NCI-H2029 (cell line): Measurements from ENCODE around the gene G6PC3.
A peak's percentile ranks its signal among the peaks of the same experiment; 100 is the strongest.
"Not testable (repeated sequence)": the region's sequence is repeated elsewhere in the genome, so short reads cannot be mapped to it uniquely, and the experiment has no call there.

Experiments
- DNase-seq: peaks from one replicate; lab custom pipeline; 2025; lab: John Stamatoyannopoulos, UW

Gene G6PC3

DNA sequence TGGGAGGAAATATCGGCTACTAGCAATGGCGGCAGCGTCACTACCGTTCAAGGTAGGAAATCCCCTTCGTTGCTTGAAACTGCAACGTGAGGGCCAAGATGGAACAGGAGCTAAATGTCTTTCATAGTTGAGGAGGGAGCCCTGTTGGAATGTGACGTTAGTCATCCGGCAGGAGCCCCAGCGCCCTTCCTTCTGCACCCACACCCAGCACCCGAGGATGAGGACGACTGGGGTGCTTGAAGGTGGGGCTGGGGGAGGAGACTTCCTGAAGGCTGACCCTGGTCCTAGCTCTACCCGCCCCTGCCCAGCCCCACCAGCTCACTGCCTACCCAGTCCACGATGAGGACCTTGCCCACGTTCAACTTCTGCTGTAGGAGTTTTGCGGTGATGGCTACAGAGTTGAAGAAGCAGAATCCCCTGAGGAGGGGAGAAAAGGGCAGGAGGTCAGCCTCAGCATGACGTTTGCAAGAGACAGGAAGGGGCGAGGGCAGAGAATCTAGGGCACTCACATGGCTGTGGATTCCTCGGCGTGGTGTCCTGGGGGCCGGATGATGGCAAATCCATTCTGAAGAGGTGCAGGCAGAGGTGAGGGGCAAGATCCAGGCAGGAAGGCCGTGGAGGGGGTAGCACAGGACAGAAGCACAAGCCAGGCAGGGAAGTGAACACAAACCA lies 11.9 kb downstream of the G6PC3 start:
- DNase-seq = no peak

DNA sequence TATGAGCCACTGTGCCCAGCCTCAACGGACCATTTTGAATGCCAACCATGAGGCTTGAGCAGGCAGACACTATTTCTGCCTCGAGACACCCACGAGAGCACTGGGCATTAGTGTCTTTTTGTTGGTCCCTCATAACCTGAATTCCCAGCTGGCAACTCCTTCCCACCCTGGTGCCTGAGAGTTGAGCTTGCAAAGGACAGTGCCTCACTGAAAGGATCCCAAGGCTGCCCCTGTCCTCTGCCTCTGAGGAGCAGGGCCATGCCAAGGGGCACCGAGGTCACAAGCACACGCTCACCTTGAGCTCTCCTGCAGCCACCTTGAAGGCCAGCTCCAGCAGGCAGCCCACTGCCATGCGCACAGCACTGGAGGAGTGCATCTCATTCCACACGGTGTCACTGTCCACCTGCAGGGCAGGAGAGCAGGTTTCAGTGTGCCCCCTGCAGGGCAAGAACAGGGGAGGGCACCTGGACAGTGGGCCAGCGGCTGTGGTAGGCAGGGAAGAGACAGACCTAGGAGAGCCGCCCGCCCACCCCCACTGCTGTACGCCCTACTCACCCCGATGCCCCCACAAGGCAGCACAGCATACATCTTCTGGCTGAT lies 12.8 kb downstream of the G6PC3 start:
- no peak for DNase-seq

DNA sequence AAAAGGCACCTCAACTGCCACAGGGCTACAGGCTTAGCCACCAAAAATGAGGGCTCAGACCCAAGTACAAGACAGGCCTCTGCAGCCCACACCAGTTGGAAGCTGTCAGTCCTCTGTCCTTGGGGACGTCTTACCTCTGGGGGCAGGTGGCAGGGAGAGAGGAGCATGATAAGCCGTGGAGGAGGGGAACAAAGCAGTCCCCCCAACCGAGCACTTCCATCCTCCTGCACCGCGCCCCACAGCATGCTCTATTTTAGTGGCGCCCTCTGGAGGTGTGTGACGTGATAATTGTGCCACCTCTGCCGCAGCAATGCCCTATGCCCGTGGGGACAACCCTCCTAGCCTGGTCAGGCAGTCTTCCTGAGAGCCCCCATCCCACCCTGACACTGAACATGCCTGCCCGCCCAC lies 13.6 kb downstream of the G6PC3 start:
- DNase-seq = no peak

DNA sequence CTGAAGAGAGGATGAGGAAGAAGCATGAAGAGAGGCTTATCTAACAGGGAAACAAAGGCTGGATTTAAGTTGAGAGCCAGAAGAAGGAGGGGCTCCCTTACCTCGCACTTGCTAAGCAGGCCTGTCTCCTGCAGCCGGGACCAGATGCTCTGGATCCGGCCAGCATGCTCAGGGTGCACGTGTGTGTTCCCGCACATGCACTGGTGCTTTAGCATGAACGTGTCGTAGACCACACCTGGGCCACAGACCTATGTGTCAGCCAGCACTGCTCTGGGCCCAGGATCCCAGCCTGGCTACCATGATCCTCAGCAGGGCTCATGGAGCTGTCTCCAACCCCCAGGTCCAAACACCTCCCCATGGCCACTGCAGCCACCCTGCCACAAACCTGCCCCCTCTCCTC lies 14.4 kb downstream of the G6PC3 start:
- DNase-seq = no peak

DNA sequence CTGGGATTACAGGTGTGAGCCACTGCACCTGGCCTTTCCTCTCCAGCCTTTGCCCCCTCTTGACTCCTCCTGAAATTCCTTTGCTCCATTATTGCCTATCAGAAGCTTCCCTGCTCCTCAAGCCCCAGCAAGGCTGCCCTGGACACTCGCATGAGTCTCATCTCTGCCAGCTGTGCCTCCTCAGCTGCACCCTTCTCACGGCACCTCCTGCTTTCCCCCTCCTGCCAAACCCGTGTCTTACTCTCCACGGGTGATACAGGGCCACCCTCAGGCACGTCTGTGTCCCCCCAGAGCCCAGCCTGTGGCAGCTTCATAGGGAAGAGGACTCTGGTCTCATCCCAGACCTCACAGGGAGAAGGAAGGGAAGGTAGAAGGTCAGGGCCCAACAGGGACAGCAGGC lies 15.4 kb downstream of the G6PC3 start:
- DNase-seq = no peak

DNA sequence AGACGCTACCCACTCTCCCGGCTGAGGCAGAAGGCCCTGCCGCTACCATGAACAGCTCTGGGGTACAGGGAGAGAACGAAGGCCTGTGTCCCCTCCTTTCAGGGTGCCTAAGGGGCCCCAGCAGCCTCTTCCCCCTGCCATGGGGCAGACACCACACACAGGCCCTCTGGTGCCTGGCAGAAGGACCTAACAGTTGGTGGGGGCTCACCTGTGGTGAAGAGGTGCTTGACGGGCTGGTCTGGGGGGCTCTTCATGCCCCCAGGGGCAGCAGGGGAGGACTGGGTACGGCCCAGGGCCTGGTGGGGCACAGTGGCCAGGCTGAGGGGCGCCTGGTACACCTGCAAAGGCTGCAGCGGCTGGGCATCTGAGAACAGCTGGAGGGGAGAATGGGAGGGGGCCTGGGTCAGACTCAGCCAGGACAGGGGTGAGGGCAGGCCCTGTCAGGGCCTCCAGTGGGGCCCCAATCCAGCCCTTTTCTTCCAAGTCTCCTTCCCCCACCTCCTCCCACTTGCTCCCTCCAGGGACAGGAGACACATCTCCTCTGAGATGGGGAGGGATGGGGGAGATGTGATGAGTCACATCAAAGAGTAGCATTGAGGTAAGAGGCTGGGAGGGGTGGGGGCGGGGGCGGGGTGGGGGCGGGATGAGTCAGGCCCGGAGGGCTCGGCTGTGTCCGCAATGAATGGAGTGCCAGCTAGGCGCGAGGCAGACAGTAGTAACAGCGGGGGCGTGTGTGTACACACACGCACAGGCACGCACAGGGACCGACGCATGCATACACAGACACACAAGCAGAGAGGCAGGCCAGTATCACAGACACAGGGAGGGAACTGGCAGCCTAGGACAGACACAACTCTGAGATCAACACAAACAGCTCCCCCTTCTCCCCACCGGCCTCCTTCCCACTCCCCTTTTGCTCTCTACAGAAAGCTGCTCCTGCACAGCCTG lies 16.1 kb downstream of the G6PC3 start:
- DNase-seq = no peak

DNA sequence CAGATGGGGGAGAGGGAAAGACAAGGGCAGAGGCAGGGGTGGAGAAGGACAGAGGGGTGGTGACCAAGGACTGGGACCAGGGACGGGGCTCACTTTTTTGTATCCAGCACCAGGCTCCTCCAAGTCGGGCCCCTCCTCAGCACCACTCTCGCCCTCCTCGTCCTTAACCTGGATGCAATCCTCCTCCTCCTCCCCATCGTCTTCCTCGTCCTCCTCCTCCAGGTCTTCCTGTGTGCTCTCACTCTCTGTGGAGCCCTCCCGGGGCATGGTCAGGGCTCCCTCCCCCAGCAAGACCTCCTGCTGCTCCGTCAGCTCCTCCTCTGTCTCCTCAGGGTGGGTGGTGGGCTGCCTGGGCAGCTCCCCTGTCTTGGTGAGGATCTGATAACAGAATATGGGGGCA lies 16.8 kb downstream of the G6PC3 start:
- no peak for DNase-seq

DNA sequence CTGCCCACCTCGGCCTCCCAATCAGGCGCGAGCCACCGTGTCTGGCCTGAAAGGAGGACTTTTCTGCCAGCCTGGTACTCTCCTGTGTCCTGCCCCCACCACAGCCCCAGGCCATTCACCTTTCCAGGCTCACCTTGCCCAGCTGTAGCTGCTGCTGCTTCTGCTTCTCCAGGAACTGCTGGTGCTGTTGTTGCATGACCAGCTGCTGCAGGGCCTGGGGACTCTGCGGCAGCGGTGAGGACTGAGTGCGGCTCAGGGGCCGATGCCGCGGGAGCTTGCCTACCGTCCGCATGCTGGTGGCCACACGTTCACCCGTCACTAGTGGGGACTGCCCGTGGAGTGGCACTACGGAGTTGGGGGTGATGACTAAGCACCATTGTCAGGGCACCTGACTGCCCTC lies 17.7 kb downstream of the G6PC3 start:
- no peak for DNase-seq

DNA sequence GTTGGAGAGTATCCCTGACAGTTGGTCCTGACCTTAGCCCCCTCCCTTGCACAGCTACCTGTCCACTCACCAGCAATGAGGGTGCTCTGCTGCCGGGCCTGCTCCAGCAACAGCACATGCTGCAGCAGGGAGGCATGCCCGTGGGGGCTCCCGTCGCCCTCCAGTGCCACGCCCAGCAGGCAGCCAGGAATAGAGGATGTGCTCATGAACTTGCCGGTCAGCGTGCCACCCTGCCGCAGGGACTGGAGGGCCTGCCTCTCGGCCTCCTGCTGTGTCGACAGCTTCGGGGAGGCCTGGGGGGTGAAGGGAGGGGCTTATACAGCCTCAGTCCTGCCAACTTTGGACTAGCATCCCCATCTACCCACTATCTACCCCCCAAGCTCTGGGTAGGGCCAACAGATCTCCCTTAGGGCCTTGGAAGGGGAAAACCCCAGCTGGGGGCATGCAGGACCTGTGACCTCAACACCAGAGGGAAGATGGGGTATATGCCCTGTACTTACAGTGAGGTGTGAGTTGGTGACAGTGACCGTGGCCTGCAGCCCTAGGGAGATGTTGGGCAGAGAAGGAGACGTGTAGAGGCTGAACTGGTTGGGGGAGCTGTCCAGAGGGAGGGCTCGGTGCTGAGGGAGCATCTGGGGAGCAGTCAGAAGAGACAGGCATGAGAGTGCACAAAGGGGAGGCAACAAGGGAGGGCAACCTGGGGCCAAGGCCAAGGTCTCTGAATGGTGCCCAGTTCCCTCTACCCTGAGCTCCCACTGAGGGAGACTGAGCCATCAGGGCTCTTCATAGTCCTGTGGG lies 20.9 kb downstream of the G6PC3 start:
- DNase-seq = no peak

DNA sequence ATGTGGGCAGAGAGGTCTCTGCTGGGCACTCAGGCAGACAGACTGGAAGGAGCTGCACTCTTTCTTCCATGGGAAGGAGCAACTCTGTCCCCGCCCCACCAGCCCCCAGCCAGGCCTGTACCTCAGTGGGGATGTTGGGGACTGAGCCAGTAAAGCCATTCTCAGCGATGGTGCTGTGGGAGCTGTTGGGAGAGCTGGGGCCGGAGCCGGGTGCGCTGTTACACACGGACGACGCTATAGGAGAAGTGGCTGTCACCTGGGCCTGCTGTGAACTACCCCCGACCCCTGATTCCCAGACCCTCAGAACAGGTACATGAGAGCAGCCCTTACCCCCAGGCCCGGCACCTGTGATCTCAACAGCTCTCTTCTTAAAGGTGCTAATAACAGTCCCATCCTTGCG lies 21.5 kb downstream of the G6PC3 start:
- no peak for DNase-seq

DNA sequence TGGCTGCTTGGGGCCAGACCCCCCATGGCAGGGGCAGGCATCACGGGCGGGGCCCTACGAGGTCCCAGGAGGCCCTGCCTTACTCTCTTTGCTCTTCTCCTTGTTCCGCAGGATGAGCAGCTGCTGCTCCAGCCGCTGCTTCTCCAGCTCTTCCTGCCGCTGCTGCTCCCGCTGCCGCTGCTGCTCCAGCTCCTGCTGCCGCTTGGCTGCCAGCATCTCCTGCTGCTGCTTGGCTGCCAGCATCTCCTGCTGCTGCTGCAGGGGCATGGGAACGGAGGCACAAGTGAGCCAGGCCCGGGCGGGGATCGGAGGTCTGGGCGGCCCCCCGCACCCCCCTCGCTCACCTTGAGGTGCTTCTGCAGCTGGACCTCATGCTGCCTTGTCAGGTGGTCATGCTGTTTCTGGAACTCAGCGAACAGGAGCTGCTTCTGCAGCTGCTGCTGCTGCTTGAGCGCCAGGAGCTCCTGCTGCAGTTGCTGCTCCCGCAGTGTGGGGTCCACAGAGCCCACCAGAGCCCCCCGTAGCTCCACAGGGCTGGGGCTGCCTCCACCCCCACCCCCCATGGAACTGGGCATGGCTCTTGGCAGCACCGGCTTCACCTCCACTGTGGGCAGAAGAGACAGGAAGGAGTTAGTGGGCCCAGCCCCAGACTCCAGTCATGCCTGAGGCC lies 22.8 kb downstream of the G6PC3 start:
- no peak for DNase-seq

DNA sequence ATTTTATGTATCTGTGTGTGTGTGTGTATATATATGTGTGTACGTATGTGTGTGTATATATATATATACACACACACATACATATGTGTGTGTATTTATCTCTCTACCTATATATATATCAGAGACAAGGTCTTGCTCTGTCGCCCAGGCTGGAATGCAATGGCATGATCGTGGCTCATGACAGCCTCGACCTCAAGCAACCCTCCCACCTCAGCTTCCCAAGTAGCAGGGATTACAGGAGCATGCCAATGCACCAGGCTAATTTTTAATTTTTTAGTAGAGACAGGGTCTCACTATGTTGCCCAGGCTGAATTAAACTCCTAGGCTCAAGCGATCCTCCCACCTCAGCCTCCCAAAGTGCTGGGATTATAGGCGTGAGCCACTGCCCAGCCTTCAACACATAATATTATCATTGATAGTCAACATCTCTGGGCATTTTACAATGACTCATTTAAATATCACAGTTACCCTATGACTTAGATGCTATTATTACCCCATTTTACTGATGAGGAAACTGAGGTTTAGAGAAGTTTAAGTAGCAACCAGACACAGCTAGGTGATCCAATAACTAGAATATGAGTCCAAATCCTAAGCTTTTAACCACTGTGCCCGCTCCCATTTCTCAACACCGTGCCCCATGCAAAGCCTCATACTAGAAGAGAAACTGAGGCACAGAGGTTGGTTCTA lies 24.3 kb downstream of the G6PC3 start:
- no peak for DNase-seq

DNA sequence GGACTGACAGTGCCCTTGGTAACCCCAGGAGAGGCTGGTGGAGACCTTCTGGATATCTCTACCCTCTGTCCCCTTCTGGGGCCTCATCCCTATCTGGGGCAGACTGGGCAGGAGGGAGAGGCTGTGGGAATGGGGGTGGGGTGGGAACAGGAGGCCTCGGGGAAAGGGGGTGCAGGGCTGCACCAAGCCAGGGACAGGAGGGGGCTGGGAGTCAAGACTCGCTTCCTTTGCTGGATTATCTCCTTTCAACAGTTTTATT lies 24.8 kb downstream of the G6PC3 start:
- no peak for DNase-seq

DNA sequence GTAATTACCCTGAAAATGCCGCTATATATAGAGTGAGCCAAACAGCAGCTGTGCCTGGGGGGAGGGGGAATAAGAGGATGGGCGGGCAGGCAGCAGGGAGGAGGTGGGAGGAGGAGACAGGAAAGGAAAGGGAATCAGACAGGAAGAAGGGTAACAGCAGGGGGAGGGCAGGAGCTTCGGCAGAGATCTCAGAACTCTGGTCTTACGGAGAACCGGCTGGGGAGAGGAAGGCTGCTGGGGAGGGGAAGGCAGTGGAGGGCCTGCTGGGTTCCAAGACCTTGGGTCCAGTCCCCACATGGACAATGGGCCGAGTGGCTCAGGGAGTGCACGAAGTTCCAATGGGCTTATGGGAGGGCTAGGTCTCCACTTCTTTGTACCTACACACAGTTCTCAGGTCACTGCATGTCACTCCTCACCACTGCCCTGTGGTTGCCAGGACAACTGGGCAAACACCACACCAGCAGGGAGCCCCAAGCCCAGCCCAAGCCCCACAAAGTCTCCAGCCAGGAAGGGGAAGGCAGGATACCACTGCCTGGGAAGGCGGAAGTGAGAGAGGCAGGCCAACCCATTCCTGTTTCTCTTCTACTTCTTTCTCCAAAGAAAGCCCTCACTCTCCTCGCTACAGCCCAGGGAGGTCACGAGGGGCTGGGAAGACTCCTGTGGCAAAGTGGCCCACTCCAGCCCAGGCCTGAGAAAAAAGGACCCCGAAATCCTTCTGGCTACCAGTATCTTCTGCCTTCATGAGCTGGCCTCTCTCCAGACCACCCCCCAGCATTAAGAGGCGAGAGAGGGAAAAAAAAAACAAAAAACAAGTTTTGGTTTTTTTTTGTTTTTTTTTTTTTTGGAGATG lies 25.3 kb downstream of the G6PC3 start:
- peak; percentile 73 for DNase-seq

DNA sequence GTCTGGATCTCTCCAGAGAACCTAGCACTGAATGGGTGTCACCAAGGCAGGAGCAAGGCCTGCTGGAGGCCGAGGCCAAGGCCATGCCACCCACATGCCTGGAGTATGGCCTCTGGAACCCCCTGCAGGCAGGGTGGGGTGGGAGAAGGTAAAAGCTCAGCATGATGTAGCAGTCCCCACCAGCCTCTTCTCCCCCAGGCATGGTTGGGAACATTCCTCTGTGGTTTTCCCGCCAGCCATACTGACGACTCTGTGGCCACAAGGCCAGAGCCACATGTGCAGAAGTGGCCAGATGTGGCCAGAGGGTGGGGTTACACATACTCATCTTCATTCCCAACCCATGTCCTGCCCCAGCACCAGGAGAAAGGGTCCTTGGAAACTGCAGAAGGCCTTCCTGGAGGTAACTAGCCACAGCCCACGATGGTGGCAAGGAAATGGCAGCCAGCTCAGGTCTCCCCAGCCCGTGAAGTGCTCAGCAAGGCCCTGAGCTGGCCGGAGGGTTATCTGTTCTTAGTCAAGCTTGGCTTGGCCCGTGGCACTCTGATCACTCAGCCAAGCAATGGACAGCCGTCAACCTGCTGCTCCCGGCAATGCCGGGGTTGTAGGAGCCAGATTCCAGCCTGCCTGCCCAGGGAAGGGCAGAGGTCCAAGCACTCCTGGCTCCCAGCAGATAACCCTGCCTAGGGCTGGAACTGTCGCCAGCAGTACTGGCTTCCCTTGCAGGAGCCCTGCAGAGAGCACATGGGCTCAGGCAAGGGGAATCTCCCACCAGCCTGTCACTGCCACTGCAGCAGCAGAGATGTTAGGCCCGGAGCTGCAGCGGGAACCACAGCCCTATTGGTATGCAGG lies 26.8 kb downstream of the G6PC3 start:
- DNase-seq = no peak

DNA sequence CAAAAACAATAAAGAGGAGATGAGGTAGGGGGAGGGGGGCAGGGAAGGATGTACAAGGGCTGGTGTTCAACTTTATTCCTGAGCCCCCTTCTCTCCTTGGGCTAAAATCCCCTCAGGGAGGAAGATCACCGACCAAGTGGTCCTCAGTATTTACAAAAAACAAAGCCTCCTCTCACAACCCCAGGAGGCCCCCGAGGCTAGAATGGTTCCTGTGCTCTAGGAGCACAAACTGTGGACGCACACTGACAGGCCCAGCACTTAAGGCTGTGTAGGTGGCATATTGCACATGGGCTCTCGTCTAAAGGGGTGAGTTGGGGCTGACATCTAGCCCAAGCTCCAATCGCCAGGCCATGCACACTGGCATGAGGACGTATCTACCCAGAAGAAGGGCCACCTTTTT lies 31.3 kb downstream of the G6PC3 start:
- not testable (repeated sequence) for DNase-seq

DNA sequence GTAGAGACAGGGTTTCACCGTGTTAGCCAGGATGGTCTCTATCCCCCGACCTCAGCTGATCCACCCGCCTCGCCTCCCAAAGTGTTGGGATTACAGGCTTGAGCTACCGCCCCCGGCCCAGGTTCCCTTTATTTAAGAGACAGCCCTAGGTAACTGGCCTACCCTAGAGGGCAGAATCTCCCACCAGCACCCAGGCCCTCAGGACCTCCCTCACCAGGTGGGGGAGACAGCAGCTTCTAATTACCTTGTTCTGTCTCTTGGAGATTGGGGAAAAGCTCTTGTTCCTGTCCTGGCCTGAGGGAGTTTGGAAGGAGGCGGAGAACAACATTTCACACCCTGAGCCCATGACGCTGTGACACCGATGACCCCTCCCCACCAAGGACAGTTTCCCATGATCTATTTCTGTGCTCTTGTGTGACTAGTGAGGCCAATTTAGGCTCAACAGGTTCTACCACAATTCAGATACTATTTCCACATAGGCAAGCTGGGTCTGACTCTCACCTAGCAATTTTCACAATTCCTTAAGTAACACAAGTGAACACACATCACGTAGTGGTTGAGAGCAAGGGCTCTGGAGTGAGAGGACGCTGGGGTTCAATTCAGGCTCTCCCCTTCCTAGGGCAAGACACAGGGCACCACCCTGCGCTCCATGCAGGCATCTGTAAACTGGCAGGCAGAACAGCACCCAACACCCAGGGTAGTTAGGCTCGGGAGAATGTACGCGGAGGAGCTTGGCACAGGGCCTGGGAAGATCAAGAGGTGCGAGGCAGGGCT lies 32.5 kb downstream of the G6PC3 start:
- no peak for DNase-seq

DNA sequence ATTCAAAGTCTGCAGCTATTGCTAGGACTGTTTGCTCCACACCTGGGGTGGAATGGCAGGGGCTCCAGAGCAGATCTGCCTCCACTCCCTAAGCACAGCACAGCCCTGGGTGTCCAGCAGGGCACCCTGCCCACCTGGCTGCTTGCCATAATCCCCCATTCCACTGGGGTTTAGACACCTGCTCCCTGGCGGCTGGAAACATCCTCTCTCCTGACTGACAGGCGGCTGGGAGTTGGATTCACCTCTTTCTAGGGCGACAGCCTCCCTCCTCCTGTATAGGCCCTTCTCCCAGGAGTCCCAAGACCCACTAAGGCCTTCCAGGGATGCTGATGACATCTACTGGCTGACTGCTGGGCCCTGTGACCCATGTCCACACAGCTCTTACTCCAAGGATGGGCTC lies 34.9 kb downstream of the G6PC3 start:
- no peak for DNase-seq

DNA sequence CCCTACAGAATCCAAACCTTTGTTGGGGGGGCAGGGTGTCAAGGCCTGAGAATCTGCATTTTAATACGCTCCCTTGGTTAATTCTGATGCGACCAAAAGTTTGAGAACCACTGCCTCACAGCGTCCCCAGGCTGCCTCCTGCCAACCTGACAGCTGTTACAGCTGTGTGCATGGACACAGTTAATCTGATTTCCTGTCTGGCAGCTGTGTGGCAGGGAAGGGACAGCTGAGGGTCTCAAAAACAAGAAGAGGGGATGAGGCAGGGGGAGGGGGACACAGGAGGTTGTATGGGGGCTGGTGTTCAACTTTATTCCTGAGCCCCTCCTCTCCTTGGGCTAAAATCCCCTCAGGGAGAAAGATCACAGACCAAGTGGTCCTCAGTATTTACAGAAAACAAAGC lies 35.4 kb downstream of the G6PC3 start:
- no peak for DNase-seq
